ENCODE data around the gene LMNA. TPM values are rescaled to one million over a fixed set of nuclear protein-coding genes. Genes with fewer than 3 reads are reported as not detected.

Gene LMNA
- total RNA-seq, 1 donor from 2014 or later = 293 TPM

DNA sequence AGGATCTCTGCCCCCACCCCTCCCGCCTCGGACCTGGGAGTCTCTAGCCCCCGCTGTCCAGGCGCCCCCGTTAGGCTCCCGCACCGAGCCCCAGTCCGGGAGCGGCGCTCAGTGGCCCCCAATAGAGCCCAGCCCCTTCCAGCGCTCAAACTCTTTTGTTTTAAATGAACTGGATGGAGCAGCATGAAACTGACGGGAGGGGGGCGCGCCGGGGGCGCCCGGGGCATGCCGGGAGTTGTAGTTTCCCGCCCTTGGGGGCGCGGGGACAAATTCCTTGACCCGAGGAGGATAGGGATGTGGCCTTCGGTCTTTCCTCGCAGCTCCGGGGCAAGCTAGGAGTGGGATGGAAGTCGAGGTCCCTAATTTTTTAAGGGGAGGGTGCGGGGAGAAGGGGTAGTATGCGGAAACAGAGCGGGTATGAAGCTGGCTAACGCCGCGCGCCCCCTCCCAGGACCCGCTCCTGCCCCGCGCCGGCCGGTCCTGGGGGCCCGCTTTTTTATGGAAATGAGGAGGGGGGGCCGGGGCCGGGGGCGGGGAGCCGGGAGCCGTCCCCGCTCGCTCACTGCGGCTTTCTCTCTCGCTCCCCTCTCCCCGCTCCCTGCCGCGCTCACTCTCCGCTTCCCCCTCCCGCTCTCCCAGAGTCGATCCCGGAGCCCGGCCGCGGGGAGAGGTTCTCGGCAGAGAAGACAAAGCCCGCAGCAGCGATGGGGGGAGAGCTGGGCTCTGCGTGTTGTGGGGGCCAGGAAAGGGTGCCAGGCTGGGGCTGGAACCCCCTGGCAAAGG lies 32.0 kb upstream of the LMNA start, which contains the start of gene MEX3A:
MEX3A (minus strand) TSS at position 157 of the 783 bp plus-strand sequence. CDS start 467 bp downstream, outside the sequence.
- peak; percentile 62 for DNase-seq (ENCODE audit: low spot score)

DNA sequence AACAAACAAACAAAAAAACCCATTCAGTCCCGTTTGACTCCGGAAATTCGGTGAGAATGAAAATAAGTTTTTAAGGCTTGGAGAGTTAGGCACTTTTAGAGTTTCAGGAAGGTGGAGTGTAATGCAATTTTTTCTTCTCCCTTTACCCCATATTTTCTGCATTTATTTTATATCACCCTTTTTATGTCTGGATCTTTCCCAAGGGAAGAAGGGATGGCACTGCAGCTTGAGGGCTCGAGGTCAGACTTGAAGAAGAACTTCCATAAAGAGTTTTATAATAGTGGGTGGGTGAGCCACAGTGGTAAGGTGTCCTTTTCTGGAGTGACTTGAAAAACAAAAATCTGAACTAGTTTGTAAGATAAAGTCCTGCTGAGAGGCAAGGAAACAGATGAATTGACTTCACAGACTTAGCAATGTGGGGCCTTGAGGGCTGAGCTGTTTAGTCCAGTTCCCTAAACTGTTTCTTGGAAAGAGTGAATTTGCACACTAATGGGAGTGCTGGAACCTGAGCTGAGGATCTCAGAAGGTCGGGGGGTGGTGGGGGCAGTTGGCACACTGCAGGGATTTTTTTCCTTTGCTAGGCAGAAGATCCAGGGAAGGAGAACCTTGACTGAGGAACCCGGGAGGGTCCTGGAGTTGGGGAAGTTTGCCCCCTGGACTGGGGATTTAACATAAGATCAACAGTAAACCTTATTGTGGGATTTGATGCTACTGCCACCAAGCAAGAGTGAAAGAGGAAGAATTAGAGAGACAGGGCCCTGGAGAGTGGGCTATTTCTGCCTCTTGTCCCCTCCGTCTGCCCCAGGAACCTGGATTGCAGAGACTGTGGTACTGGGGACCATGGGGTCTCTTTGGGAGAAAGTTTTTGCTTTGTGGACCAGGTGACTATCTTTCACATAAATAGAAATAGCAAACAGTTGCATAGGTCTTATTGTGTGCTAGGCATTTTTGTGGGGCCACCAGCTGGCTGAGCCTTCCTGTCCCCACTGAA lies 30.4 kb upstream of the LMNA start:
- DNase-seq (ENCODE audit: low spot score) = no peak

DNA sequence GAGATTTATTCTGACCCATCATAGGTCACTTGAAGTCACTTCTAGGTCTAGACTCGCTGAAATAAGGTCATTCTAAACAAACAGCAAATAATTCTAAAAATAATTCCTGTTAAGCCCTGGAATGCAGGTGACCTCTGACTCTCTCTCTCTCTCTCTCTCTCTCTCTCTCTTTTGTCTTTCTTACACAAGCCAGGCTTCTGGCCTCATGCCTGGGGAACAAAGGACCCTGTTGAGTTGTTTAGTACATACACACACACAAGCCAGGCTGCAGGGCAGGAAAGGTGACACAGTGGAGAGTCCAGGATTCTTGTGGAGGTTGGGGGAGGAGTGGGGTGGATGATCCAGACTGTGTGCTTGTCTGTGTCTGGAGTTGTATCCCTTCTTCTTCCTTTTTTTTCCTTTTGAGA lies 28.3 kb upstream of the LMNA start:
- peak; percentile 55 for DNase-seq (ENCODE audit: low spot score)

DNA sequence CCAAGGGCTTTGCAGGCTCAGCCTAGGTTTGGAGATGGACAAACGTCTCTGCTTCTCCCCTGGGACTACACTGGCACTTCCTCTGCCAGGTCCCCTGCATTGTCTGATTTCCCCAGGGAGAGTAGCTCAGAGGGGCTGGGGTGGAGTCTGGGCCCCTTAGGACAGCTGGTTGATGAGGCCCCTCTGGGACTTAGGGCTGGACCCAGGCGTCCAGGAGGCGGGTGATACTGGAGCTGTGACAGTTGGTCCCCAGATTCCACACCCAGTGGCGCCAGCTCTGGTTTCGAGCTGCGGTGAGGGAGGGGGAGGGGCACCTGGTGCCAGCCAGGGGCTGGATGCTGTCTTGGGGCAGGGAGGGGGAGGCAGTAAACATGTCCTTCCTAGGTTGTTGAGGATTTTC lies 24.8 kb upstream of the LMNA start:
- DNase-seq (ENCODE audit: low spot score) = no peak

DNA sequence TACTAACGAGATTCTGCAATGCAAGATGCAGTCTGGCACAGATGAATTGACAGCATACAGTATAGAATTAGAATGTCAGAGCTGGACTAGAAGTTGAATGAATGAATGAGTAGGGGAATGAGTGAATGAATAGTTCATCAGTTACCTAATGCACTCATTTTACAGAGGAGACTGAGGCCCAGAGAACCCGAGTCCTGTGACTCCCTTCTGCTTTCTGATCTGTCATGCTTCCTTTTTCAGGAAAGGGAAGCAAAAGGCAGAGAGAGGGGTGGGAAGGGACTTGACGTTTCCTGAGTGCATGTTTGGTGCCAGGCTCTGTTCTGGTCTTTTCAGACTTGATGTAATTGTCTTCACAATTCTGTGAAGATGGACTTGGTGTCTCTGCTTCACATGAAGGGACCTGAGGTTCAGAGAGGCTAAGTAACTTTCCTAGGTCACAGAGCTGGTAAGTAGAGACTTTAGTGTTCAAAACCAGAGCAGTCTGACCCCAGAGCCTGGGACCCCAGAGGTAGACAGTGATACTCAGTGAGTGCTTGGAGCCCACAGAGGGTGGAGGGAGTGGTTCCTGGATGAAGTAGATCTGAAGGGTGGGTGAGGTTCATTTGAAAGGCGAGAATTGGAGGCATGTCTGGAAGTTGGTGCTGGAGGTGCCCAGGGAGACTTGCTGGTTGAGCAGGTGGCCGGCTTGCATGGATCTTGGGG lies 24.2 kb upstream of the LMNA start:
- DNase-seq (ENCODE audit: low spot score) = no peak

DNA sequence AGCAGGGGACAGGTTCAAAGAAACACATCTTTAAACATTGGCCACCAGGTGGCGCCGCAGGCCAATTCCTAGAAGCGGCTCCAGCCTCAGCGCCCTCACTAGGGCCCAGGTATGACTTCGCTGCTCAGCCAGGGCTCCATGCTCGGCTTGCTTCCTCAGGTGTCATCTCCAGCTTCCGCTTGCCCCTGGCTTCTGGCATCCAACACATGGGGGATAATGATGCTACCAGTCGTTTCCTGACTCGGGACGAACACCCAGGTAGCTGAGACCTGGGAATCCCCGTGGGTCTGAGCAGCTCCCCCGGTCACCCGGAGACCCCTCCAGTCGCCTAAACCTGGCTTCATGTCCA lies 23.7 kb upstream of the LMNA start:
- peak; percentile 88 for DNase-seq (ENCODE audit: low spot score)

DNA sequence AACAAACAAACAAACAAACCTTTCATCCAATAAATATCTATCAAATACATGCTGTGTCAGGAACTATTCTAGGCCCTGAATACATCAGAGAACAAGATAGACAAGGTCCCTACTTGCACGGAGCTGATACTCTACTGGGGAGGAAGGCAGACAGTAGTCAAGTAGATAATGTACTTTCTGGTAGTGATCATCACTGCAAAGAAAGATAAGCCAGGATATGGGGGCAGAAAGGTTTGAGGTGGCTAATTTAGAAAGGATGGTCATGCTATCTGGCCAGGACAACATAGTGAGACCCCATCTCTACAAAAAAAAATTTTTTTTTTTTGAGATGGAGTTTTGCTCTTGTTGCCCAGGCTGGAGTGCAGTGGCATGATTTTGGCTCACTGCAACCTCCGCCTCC lies 22.9 kb upstream of the LMNA start:
- DNase-seq (ENCODE audit: low spot score) = no peak

DNA sequence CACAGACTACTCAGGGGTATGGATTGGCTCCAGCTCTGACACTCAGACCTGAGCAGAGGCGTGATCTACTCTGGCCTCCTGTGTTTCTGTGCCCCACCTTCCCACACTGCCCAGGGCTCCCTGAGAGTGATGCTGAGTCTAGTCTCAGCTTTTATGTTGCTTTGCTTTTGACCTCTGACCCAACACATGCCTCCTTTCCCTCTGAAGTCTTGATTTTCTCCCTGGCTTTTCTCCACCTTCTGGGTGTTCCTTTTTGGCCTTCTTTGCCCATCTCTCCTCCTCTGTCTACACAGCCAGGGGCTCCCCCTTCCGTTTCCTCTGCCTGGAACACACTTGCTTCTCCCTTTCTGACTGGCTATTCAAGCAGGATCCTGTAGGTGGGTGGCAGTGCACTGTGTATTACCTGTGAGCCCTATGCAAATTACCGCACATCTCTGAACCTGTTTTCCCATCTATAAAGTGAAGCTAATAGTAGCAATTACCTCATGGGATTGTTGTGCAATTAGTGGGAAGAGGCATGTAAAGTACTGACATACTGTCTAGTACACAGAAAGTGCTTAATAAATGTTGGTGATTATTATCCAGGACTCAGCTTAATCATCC lies 18.5 kb upstream of the LMNA start:
- no peak for DNase-seq (ENCODE audit: low spot score)

DNA sequence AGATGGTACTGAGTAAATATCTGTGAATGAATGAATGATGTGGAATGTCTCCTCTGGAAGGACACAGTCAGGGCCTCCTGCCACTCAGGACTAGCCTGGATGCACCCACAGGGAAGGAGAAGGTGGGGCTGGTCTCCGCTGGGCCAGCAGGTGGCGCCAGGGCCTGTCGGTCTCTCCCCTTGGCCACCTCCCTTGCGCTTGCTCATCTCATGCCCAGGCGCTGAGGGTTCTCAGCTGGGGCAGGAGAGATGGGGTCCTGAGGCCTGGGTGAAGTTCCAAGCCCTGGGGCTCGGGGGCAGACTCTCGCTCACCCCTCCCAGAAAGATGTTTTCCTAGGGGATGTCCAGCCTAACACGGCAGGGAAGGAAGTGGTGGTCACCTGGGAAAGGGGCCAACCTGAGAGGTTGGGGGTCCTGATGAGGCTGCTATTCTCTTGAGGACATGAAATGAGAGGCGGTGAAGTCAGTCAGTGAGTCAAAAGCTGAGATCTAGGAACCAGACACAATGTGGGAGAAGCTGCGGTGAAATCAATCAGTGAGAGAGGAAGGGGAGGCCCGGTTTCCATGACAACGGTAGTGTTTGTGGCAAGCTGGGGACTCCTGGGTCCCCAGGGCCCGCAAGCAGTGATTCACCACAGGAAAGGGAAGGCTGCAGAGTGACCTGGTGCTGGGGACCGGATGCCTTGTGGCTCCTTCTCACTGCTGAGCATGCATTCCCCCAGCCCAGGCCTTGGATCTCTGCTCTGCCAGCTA lies 17.7 kb upstream of the LMNA start:
- peak; percentile 90 for DNase-seq (ENCODE audit: low spot score)

DNA sequence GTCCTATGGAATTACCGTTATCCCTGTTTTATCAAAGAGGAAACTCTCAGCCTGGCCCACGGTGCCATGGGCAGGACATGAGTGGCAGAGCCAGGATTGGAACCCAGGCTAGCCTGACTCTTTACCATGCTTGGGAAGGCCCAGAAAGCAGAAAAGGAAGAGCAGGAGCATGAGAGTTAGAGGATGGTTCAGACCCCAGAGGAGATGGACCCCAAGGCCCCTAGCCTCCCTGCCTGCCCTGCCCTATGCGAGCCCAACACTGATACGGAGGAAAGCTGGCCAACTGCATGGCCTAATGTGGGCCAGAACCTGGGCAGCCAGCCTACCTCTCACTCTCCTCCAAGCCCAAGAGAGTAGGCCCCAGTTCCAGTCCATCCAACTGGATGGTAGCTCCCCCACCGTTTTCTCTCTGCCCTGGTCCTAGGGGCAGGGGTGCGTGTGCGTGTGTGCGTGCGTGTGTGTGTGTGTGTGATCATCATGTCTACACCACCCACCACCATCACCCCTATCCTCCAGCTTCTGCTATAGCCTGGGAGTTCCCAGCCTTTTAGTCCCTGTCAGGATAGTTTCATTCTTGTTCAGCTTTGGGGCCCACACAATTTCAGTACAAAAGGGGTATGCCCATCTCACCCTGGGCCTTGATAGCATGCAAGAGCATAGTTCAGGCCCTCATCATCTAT lies 16.9 kb upstream of the LMNA start:
- no peak for DNase-seq (ENCODE audit: low spot score)

DNA sequence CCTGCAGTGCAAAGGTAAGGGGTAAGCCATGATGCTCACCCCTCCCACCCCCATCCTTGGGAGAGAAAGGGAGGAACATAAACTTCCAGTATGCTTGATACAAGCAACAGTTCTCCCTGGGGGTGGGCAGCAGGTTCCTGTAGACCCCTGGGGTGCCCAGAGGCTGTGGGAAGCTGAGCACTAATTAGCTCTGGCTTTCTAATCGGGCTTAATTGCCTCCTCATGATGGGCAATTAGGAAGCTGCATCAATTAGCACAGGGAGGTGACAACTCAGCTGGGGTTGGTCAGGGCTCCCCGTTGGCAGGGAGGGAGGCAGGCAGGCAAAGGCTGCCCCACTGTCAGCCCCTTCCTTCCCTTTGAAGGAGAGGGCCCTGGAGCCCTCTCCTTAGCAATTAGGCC lies 15.7 kb upstream of the LMNA start:
- DNase-seq (ENCODE audit: low spot score) = no peak

DNA sequence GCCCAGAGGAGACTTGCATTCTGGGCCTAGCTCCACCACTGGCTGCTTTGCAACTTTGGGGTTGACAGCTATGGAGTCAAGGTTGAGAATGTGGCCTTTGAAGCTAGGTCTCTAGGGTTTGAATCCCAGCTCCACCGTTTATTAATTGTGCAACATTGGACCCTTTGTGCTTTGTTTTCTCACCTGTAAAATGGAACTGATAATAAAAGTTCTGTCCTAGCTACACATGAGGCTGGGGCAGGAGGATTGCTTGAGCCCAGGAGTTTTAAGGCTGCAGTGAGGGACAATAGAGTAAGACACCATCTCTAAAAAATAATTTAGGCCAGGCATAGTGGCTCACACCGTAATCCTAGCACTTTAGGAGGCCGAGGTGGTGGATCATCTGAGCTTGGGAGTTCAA lies 15.2 kb upstream of the LMNA start:
- DNase-seq (ENCODE audit: low spot score) = no peak

DNA sequence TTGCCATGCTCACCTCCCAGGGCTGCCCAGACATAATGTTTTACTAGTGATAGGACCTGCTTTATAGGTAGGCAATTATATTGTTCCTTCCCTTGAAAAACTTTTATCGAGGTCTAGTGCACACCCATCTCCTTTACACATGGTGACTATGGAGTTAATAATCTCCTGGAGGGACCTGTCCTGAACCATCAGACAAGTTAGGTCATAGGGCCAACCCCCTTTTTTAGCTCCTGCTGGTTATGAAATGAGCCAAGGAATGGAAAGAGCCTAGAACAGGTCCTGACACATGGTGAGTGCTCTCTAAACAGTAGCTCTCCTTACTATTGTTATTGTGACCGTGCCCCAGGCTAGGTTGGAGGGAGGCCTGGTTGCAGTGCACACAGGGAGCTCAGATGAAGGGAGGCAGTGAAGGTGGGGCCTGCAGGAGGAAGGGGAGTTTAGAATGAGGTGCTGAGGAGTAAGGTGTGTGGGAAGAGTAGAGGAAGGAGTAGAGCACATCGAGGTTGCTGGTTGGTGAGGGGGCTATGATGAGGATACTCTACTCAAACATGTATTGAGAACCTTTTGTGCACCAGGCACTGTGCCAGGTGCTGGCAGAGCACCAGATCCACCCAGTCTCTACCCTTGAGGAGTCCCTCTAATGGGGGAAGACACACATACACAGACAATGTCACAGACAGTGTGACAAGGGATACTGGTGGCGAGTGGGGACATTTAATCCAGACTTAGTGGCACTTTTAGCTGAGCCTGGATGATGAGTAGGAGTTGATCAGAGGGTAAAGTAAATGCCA lies 14.1 kb upstream of the LMNA start:
- DNase-seq (ENCODE audit: low spot score) = no peak

DNA sequence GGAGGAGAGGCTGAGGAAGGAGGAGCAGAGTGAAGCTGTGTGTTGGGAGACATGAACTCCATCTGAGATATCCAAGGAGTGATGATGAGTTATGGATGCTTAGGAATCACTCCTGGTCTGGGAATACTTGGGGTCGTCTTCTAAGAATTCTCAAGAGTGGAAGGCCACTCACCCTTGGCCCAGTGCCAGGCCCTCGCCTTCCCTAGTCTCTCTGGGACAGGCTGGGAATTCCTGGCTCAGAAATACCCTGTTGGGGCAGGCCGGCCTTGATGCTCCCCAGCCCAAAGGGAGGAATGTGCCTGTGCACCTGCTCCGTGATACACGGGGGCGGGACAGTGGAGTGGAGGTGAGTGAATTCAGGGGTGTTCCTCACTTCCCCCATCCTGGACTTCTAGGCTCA lies 12.6 kb upstream of the LMNA start:
- DNase-seq (ENCODE audit: low spot score) = no peak

DNA sequence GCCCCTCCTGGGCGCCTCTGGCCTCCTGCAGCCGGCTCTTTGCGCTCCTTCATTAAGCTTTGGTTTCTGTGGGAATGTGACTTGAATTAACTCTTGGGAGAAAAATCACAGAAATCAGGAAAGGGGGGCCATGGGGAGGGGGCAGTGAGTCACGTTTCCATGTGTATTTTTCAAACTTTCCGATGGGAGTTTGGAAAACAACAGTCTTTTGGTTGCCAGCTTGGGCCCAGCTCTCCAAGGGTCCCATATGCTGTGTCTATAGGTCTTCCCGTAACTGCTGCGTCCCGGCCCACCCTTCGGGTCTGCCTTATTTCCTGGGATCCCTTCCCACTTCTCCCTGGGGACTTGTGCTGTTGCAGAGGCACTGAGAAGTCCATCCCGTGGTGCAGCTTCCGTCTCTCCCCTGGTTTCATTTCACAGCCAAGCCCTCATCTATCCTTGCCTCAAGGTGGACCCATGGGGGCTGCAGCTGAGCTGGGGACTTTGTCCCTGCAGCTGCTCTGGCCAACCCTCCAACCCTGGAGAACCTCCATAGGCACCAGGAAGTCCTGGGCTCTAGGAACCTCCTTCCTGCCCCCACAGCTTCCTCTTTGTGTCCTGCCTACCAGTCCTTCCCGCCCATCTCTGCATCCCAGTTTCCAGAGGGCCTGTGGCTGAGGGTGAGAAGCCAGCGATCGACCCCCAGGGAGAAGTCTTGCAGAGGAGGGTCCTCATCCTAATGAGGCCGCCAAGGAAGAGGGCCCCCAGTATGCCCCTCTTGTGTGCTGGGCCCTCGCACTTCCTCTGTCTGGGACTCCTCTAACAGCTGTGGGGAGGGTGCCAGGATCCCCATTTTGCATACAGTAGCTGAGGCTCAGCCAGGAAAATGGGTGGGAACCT lies 11.6 kb upstream of the LMNA start:
- DNase-seq (ENCODE audit: low spot score) = no peak

DNA sequence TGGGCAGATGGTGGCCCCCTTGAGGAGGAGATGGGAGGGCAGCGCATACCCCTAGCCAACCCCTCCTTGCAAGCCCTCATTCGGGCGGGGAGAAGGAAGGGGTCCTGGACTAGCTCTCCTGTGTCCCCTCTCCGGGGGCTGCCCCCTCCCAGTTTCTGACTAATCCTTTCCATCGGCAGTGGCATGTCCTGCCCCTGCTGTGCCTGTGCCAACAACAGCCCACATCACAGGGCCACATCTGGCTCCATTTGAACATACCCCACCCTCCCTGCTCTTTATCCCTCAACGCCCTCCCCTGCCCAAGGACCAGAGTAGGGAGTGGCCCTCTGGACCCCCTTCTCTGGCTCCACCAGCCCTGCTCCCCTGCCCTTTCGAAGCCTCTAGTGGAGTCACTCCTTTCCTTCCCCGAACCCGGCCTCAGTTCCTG lies 11.0 kb upstream of the LMNA start:
- DNase-seq (ENCODE audit: low spot score) = no peak

DNA sequence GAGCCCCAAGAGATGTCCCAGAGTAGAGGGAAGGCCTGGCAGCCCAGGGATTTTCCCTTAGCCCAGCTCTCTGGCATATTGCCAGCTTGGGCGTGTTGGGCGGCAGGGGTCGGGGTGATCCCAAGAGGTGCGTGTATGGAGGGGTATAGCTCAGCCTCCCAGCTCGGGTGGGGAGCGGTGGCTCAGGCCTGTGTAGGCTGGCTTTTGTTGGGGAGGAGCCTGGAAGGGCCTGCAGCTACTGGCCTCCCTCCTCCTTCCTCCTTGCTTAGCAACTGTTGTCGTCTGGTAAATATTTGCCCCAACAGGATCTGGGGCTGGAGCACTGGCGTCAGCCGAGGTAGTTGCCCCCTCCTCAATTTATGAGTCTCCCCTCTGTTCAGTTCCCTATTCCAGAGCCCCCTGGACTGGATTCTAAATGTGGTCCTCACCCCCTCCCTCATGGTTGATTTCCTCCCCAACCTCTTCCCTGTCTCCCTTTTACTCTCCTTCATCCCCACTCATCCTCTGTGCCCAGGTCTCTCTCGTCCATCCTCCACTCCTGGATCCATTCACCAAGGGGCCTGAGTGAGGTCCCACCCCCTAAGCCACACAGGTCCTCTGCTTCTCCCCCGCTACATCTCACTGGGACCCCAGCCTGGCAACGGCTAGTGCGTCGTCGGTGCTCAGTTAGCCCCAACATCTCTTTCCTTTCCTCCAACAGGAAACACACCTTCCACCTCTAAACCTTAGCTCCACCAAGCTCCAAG lies 10.3 kb upstream of the LMNA start:
- DNase-seq (ENCODE audit: low spot score) = peak; percentile 71

Data from mucosa of gallbladder (tissue), 1 donor.